GM12892 (cell line): ENCODE results near the gene TTLL5.

Experiments used
- POLR2A ChIP-seq: IDR thresholded peaks from 2 replicates; pipeline ENCODE4 v1.6.1; 2011; ENCODE audit warnings: low read depth, low read length, control low read depth
- POLR2AphosphoS5 ChIP-seq: IDR thresholded peaks from 2 replicates; pipeline ENCODE4 v1.6.1; 2011; ENCODE audit warnings: low read depth, low read length, control low read depth
- TAF1 ChIP-seq: IDR thresholded peaks from 2 replicates; pipeline ENCODE4 v1.6.1; 2011; ENCODE audit warnings: low read depth, mild to moderate bottlenecking, control low read depth, low read length, borderline replicate concordance

DNA sequence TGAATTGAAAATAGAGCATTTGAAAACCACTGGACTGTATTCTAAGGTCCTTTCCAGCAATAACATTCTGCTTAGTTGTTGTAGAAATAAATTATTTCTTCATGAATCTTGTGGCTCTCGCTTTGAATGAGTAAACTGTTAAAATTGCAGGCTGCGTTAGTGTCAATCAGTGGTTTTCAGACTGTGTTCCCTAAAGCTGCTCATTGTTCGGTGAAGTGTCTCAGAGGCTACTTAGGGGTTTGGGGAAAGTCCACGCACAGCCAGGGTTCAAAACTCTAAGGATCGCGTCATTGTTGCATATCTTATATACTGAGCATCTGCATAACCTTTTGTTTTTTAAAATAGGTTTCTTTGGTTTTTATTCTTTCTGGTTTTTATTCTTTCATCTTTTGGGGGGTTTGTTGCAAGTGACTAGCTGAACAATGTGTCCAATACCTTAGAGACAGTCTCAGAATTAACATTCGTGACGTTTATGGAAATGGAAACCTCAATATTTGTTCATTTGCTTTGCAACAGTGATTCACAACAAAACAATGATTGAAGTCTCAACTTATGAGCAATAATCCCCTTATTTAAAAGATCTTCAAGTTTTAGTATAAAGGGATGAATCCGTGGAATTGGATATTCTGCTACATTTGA lies 108.1 kb downstream of the TTLL5 start:
- TF ChIP-seq POLR2A (no peak), TAF1 (no peak), POLR2AphosphoS5 (no peak)
